Caco-2 (cell line): ENCODE data around the gene TSHZ2. TPM values are rescaled to one million over a fixed set of nuclear protein-coding genes. Genes with fewer than 3 reads are reported as not detected.

Source experiments
- BruUV-seq: library from RNA; stranded (reverse); fragments of 400-500 nt; replicated peaks from 2 replicates; lab custom pipeline; 2021; lab: Mats Ljungman, UMichigan
- CTCF ChIA-PET: fragments of 300-600 bp; sonication (Branson Sonifier 250); formaldehyde crosslinking; loops from one replicate; lab custom pipeline; 2022; ENCODE audit warnings: antibody characterized with exemption; lab: Charles Lee
- POLR2A ChIA-PET: fragments of 300-600 bp; sonication (Branson Sonifier 250); formaldehyde crosslinking; loops from one replicate; lab custom pipeline; 2022; ENCODE audit warnings: antibody characterized with exemption; lab: Charles Lee
- DNase-seq, 2 experiments: peaks; one replicate each; pipeline versions ENCODE4 v3.0.0 to v3.0.0-alpha.2; 2020 to 2022
- H3K27me3 ChIP-seq: replicated peaks from 2 replicates; pipeline ENCODE4 v1.6.0; 2011; ENCODE audit warnings: low read length; ENCODE audit not compliant: control insufficient read depth, insufficient read depth
- H3K36me3 ChIP-seq: 2 replicates; pipeline ENCODE4 v1.5.1; 2011; ENCODE audit warnings: low read length; ENCODE audit not compliant: control insufficient read depth, insufficient read depth
- H3K4me1 ChIP-seq: fragments of 250-450 bp; sonication (Bioruptor Pico); 2 replicates; pipeline ENCODE4 v1.5.1; 2020; ENCODE audit warnings: mild to moderate bottlenecking
- H3K4me3 ChIP-seq: 2 replicates; pipeline ENCODE4 v1.5.1; 2011; ENCODE audit warnings: low read depth, mild to moderate bottlenecking, control low read depth, low read length
- H3K9me3 ChIP-seq: fragments of 250-450 bp; sonication (Bioruptor Pico); 2 replicates; pipeline ENCODE4 v1.5.1; 2020; ENCODE audit warnings: mild to moderate bottlenecking, moderate library complexity
- H3K27ac Mint-ChIP-seq: one replicate; pipeline ENCODE4 v1.8.0; 2022; ENCODE audit warnings: mixed read lengths; ENCODE audit not compliant: unreplicated experiment
- H3K27me3 Mint-ChIP-seq: one replicate; pipeline ENCODE4 v1.8.0; 2022; ENCODE audit warnings: mixed read lengths; ENCODE audit not compliant: insufficient read depth, unreplicated experiment
- H3K36me3 Mint-ChIP-seq: one replicate; pipeline ENCODE4 v1.8.0; 2022; ENCODE audit warnings: mild to moderate bottlenecking, mixed read lengths; ENCODE audit not compliant: insufficient read depth, unreplicated experiment
- H3K4me1 Mint-ChIP-seq: one replicate; pipeline ENCODE4 v1.8.0; 2022; ENCODE audit warnings: low read depth, mixed read lengths; ENCODE audit not compliant: unreplicated experiment
- H3K4me3 Mint-ChIP-seq: one replicate; pipeline ENCODE4 v1.8.0; 2022; ENCODE audit warnings: mild to moderate bottlenecking, moderate library complexity, mixed read lengths; ENCODE audit not compliant: unreplicated experiment
- H3K9me3 Mint-ChIP-seq: one replicate; pipeline ENCODE4 v1.8.0; 2022; ENCODE audit warnings: mixed read lengths; ENCODE audit not compliant: unreplicated experiment
- CTCF ChIP-seq, 2 experiments: fragments of 200-600 bp in 1 of 2; IDR thresholded peaks; 1 replicate in 1 of 2; 2 replicates in 1 of 2; pipeline versions ENCODE4 v1.5.1 to v1.8.0; 2011 to 2022; ENCODE audit warnings: antibody characterized with exemption in 1 of 2, control low read depth in 1 of 2, inconsistent platforms in 1 of 2, low read depth in 1 of 2, low read length in 1 of 2, mild to moderate bottlenecking in 1 of 2, moderate library complexity in 1 of 2; ENCODE audit not compliant: insufficient read depth in 1 of 2, severe bottlenecking in 1 of 2, unreplicated experiment in 1 of 2
- intact Hi-C: fragments of 100-400 bp; cut with micrococcal nuclease; formaldehyde crosslinking; loops from one replicate; pipeline ENCODE4 v1.10.0; 2022; ENCODE audit not compliant: unreplicated experiment
- total RNA-seq: library from RNA; stranded (reverse); gene quantifications from 2 replicates; pipeline ENCODE4 v1.2.3, GENCODE V29; 2022

TSHZ2 gene
- total RNA-seq, 1 experiment from 2014 or later, result 0.07 TPM

- H3K27me3 Mint-ChIP-seq, result no peaks in the 10 kb centered on the region
- no peak overlapping the region for H3K27ac Mint-ChIP-seq
- ChIA-PET POLR2A (no interaction called here), CTCF (no interaction called here)
- H3K36me3 Mint-ChIP-seq, result peaks cover 5% of the 10 kb centered on the region
- no peak overlapping the region for H3K4me3 Mint-ChIP-seq
- H3K4me1 ChIP-seq, result no peaks in the 10 kb centered on the region
- intact Hi-C loops, result no loop called here
- DNase-seq, result no peak
- no peaks in the 10 kb centered on the region for H3K27me3 ChIP-seq
- H3K9me3 ChIP-seq, result peaks cover 25% of the 10 kb centered on the region
- BruUV-seq, result no TSS peak
- no peaks in the 10 kb centered on the region for H3K4me1 Mint-ChIP-seq
- TF ChIP-seq CTCF (IDR thresholded peaks at IDR 0.05; ENCODE audit: insufficient read depth in 1 of 2, low read depth in 1 of 2, low read length in 1 of 2, severe bottlenecking in 1 of 2, unreplicated experiment in 1 of 2), result no peak
- H3K4me3 ChIP-seq, result no peak overlapping the region
- H3K36me3 ChIP-seq, result no peaks in the 10 kb centered on the region
- H3K9me3 Mint-ChIP-seq, result peaks cover 54% of the 10 kb centered on the region
These were observed 476.3 kb downstream of the TSHZ2 start for GRCh38 chr20:53448426-53448825.

- BruUV-seq, result no TSS peak
- Histone ChIP-seq H3K4me3 (no peak overlapping the region), H3K36me3 (no peaks in the 10 kb centered on the region), H3K9me3 (peaks cover 25% of the 10 kb centered on the region), H3K4me1 (no peaks in the 10 kb centered on the region), H3K27me3 (no peaks in the 10 kb centered on the region)
- no peak for TF ChIP-seq CTCF (IDR thresholded peaks at IDR 0.05; ENCODE audit: insufficient read depth in 1 of 2, low read depth in 1 of 2, low read length in 1 of 2, severe bottlenecking in 1 of 2, unreplicated experiment in 1 of 2)
- ChIA-PET POLR2A (no interaction called here), CTCF (no interaction called here)
- H3K9me3 Mint-ChIP-seq, result peaks cover 57% of the 10 kb centered on the region
- H3K27me3 Mint-ChIP-seq, result no peaks in the 10 kb centered on the region
- intact Hi-C loops, result no loop called here
- H3K4me3 Mint-ChIP-seq, result no peak overlapping the region
- DNase-seq, result no peak
- no peak overlapping the region for H3K27ac Mint-ChIP-seq
- H3K36me3 Mint-ChIP-seq, result peaks cover 5% of the 10 kb centered on the region
- H3K4me1 Mint-ChIP-seq, result no peaks in the 10 kb centered on the region
These were observed 476.7 kb downstream of the TSHZ2 start for GRCh38 chr20:53448875-53449274.

GRCh38 chr20:53453076-53453475 lies 480.9 kb downstream of the TSHZ2 start:
- peaks cover 11% of the 10 kb centered on the region for H3K36me3 Mint-ChIP-seq
- no peak overlapping the region for H3K4me3 Mint-ChIP-seq
- H3K9me3 Mint-ChIP-seq, result peaks cover 55% of the 10 kb centered on the region
- ChIA-PET CTCF (no interaction called here), POLR2A (no interaction called here)
- H3K27ac Mint-ChIP-seq, result no peak overlapping the region
- TF ChIP-seq CTCF (IDR thresholded peaks at IDR 0.05; ENCODE audit: insufficient read depth in 1 of 2, low read depth in 1 of 2, low read length in 1 of 2, severe bottlenecking in 1 of 2, unreplicated experiment in 1 of 2), result no peak
- no peak overlapping the region for H3K4me3 ChIP-seq
- intact Hi-C loops, result no loop called here
- H3K4me1 Mint-ChIP-seq, result no peaks in the 10 kb centered on the region
- H3K27me3 ChIP-seq, result no peaks in the 10 kb centered on the region
- no peaks in the 10 kb centered on the region for H3K4me1 ChIP-seq
- H3K9me3 ChIP-seq, result peaks cover 32% of the 10 kb centered on the region
- no TSS peak for BruUV-seq
- no peak for DNase-seq
- H3K27me3 Mint-ChIP-seq, result no peaks in the 10 kb centered on the region
- H3K36me3 ChIP-seq, result no peaks in the 10 kb centered on the region
